GM21619 (cell line): Measurements from ENCODE around the gene SPRY4.
"Not testable (repeated sequence)": the region's sequence is repeated elsewhere in the genome, so short reads cannot be mapped to it uniquely, and the experiment has no call there.

Experiments used
- ATAC-seq: cut with Tn5 transposase; IDR thresholded peaks from one replicate; pipeline ENCODE4 v1.9.1; 2021; ENCODE audit not compliant: unreplicated experiment

The SPRY4 gene, protein sequence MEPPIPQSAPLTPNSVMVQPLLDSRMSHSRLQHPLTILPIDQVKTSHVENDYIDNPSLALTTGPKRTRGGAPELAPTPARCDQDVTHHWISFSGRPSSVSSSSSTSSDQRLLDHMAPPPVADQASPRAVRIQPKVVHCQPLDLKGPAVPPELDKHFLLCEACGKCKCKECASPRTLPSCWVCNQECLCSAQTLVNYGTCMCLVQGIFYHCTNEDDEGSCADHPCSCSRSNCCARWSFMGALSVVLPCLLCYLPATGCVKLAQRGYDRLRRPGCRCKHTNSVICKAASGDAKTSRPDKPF

DNA sequence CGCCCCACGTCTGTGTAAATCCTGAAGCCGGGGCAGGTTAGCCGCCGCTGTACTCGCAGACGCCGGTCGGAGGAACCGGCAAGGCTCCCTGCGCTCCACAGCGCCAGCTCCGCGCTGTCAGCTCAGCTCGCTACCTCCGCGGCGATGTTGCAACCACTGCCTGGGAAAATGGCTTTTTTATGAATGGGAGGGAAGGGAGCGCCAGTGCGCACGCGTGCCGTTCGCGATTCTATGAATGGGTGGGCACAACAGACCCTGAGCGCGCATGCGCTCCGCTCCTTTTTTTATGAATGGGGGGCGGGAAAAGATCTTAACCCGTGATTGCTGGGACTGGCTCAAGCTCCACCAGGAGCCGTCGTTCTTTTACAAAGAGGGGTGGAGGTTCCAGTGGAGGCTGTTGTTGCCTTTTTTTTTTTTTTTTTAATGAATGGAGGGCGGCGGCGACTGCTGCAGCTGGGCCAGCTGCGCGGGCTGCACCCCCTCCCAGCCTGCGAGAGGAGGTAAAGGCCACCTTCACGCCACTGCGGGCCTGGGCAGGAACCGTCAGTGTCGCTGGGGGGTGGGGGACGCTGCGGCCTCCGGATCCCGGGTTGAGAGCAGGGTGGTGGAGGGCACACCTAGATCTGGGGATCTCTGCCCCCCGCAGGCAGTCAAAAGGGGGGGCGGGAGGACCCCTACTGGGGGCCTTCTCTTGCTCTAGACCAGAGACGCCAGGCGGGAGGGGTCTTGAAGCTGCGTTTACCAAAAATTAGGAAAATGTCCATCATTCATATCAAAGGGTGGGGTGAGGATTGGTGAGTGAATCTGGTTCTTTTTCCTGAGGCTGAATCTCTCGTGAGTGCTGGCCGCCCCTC is at the start of gene SPRY4:
SPRY4 (minus strand) TSS at position 151 of the 854 bp plus-strand sequence. CDS start 9,913 bp downstream, outside the sequence.
- ATAC-seq, result peak; percentile 69

GRCh38 chr5:142368529-142368928 is 43.7 kb upstream of the SPRY4 start:
- ATAC-seq, result no peak

DNA sequence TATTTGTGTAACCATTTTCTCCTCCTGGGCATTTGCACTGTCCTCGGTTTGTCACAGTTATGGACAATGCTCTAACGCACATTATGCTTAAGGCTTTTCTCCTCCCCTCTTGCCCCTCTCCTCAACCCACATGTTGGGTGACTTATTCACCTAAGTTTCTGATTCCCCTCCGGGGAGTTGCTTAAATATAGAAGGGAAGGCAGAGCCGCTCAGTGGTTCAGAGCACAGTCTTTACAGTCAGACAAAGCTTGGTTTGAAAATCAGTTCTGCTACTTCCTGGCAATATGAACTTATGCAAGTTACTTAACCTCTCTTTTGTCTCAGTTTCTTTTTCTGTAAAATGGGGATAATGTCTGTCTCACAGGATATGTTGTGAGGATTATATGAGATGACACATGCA is 41.2 kb upstream of the SPRY4 start:
- peak; percentile 56 for ATAC-seq

GRCh38 chr5:142364251-142365145 is 39.7 kb upstream of the SPRY4 start:
- peak; percentile 66 for ATAC-seq

DNA sequence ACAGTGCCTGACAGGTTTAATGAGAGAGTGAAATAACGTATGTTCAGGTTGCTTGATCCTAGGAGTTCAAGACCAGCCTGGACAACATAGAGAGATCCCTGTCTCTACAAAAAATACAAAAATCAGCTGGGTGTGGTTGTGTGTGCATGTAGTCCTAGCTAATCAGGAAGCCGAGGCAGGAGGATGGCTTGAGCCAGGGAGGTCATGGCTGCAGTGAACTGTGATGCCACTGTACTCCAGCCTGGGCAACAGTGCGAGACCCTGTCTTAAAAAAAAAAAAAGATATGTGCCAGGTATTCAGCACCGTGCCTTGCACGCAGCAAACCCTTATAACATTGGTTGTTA is 38.8 kb upstream of the SPRY4 start:
- ATAC-seq, result no peak

GRCh38 chr5:142362193-142362592 is 37.4 kb upstream of the SPRY4 start:
- not testable (repeated sequence) for ATAC-seq

- no peak for ATAC-seq
Observed at GRCh38 chr5:142360607-142361120, 35.8 kb upstream of the SPRY4 start.

GRCh38 chr5:142360051-142360498 is 35.3 kb upstream of the SPRY4 start:
- ATAC-seq, result no peak

GRCh38 chr5:142358648-142359047 is 33.8 kb upstream of the SPRY4 start:
- ATAC-seq, result no peak

- no peak for ATAC-seq
Observed at GRCh38 chr5:142358121-142358520, 33.3 kb upstream of the SPRY4 start.

DNA sequence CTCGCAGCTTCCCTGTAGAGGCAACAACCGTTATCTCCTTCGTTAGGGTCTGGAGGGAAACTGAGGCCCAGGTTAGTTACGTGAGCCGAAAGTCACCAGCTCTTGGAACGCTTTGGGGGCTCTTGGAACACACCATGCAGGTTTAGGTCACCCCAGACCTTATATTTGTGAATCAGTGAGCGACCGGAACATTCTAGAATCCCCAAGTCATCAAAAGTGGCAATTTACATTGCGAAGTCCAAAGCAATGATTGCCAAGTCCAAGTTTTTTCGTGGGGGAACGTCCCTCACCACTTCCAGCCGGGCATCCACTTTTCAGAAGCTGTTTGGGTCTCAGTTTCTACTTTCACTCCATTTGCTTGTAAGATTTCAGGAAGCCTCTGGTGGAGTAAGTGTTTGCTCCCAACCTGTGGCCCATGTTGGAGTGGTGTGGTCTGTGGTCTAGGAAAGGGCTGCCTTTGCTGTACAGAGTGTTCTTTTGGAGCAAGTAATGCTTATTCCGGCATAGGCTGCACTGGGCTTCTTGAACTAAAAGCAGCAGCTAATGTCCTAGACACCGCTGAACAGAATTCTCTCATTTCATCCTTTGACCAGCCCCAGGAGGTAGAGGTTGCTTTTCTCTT is 32.8 kb upstream of the SPRY4 start:
- no peak for ATAC-seq

DNA sequence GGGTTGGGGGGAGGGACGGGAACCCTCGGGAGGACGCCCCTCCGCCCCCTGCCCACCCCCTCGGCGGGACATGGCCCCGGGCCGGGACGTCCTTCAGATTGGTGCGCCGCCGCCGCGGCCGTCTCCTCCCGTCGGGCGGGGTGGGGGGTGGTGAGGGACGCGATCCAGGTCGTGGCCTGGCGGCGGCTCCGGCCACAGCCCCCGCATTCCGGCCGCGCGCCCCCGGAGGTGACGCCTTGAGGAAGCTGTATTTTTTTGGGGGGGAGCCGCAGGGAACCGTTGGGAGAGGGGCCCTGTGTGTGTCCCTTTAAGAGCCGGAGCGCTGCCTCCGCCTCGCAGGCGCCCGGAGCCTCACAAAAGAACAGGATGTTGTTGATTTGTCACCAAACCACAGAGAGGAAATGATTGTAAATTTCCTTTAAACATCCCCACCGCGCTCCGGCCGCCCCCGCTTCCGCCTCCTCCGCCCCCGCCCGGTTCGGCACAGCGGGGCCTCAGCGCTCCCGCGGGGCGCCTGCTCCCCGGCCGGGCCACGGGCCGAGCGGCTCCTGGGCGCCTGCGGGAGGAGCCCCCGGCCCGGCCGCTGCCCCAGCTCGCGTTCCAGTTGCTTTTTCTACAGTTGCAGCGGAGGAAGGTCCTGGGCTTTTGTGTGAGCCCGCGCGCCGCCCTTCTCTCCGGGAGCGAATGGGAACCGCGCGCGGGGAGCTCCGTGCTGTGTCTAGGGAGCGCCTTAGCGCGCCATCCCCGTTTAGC is 32.1 kb upstream of the SPRY4 start:
- peak; percentile 91 for ATAC-seq

- no peak for ATAC-seq
Observed at GRCh38 chr5:142356349-142356715, 31.5 kb upstream of the SPRY4 start.

DNA sequence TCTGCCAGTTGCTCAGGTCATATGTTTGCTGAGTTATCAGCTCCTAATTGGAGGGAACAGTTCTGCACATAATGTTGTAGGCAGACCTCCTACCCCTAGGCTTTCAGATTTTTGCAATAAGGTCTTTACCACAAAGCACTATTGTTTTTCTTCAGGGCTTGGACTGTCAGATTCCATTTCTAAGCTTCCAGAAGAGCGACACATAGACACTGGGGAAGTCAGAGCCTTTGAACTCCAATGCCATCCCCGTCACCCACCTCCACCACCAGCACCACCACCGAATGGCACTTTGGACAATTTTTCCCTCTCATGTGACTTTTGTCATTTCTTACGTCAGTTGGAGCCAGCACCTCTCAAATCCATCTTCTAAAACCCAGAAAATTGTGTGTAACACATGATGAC is 28.3 kb upstream of the SPRY4 start:
- no peak for ATAC-seq

- no peak for ATAC-seq
Observed at GRCh38 chr5:142350021-142350420, 25.2 kb upstream of the SPRY4 start.

DNA sequence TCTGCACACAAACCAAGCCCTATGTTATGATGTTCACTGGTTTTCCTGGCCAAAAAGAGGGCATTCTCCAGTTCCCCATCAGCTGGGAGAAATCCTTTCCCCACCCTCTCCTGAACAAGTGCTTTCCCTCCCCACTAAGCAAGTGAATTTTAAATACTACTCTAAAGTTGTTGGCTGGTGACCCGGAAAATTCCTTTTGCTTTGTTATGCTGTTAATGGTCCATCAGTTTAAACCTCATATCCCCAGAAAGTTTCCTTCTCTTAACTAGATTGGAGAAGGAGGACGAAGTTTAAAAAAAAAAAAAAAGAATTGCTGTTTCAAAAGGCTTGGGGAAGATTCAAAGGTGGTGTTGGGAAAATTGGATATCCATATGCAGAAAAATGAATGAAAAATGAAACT is 21.9 kb upstream of the SPRY4 start:
- no peak for ATAC-seq

DNA sequence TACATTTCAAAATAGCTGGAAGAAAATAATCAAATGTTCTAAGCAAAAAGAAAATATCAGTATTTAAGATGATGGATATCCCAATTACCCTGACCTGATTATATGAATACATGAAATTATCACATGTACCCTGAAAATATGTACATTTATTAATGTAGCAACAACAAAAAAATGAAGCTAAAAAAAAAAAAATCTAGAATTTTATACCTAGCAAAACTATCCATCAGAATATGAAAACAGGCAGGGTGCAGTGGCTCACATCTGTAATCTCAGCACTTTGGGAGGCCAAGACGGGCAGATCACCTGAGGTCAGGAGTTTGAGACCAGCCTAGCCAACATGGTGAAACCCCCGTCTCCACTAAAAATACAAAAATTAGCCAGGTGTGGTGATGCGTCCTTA is 20.1 kb upstream of the SPRY4 start:
- ATAC-seq, result not testable (repeated sequence)

GRCh38 chr5:142343531-142343930 is 18.7 kb upstream of the SPRY4 start:
- no peak for ATAC-seq

DNA sequence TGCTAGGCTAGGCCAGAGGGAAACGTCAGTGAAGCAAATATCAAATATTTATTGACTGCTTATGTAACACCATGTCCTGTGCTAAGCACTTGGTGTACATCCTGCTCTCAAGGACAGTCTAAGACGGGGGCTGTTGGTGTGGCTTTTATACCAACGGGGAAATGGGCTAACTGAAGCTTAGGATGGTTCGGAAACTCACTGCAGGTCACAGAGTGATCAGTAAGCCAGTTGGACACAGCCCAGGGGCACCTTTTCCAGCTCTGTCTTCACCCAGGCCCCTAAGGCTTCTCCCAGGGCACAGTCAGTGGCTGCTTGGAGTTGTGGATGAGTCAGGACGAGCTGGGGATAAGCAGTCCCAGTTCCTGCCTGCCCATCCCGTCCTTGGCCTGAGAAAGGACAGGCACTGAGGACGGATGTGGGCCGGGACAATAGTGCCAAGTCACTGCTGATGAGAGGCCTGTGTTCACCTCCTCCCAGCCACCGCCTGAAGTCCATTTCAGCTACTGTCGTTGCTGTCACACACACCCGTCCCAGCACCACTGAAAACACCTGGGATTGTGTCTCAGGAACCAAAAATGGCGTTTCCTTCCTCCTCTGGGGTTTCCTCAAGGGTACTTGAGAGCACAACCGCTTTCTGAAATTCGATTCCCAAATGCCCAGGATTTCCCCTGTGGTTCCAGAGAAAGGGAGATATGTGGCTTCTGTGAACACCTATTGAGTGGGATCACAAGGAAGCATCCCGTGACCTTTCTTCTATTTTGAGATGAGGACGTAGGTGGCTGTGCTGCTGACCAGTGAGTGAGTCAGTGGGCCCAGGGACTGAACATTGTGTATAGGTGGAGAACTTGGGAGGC is 17.5 kb upstream of the SPRY4 start:
- ATAC-seq, result no peak
